Stimulated activated memory B cell treated with anti-CD40 and anti-IgM and Interleukin-4, amounts not matched to agents 10 μg/mL and 1 μg/mL and 100 μg/mL, for 72 hours (primary cell): ENCODE results near the gene CPT1A.
"Not testable (repeated sequence)": the region's sequence is repeated elsewhere in the genome, so short reads cannot be mapped to it uniquely, and the experiment has no call there.

Source experiments
- ATAC-seq: fragments of 150-1000 bp; cut with Tn5 transposase; 2 replicates; pipeline ENCODE4 v1.10.0; 2021
- H3K27ac Mint-ChIP-seq: one replicate; pipeline ENCODE4 v1.8.0; 2022; ENCODE audit warnings: mild to moderate bottlenecking, mixed read lengths
- H3K27me3 Mint-ChIP-seq: one replicate; pipeline ENCODE4 v1.8.0; 2022; ENCODE audit warnings: mixed read lengths
- H3K36me3 Mint-ChIP-seq: one replicate; pipeline ENCODE4 v1.8.0; 2022; ENCODE audit warnings: mixed read lengths
- H3K4me1 Mint-ChIP-seq: one replicate; pipeline ENCODE4 v1.8.0; 2022; ENCODE audit warnings: mixed read lengths
- H3K4me3 Mint-ChIP-seq: one replicate; pipeline ENCODE4 v1.8.0; 2022; ENCODE audit warnings: mild to moderate bottlenecking, moderate library complexity, mixed read lengths
- H3K9me3 Mint-ChIP-seq: one replicate; pipeline ENCODE4 v1.8.0; 2022; ENCODE audit warnings: mixed read lengths

Gene CPT1A

GRCh38 chr11:68841718-68842426, at the start of gene CPT1A:
Gene CPT1A (minus strand): TSS chr11:68841916. CDS start chr11:68815474, 26,442 bp downstream.
- no peaks in the 10 kb centered on the region for H3K9me3 Mint-ChIP-seq
- H3K27ac Mint-ChIP-seq, result peak within 1 kb of the TSS; percentile 91
- no peaks in the 10 kb centered on the region for H3K27me3 Mint-ChIP-seq
- H3K4me3 Mint-ChIP-seq, result peak within 1 kb of the TSS; percentile 83
- H3K36me3 Mint-ChIP-seq, result no peaks in the 10 kb centered on the region
- peaks cover 37% of the 10 kb centered on the region for H3K4me1 Mint-ChIP-seq
- ATAC-seq, result peak; percentile 62

DNA sequence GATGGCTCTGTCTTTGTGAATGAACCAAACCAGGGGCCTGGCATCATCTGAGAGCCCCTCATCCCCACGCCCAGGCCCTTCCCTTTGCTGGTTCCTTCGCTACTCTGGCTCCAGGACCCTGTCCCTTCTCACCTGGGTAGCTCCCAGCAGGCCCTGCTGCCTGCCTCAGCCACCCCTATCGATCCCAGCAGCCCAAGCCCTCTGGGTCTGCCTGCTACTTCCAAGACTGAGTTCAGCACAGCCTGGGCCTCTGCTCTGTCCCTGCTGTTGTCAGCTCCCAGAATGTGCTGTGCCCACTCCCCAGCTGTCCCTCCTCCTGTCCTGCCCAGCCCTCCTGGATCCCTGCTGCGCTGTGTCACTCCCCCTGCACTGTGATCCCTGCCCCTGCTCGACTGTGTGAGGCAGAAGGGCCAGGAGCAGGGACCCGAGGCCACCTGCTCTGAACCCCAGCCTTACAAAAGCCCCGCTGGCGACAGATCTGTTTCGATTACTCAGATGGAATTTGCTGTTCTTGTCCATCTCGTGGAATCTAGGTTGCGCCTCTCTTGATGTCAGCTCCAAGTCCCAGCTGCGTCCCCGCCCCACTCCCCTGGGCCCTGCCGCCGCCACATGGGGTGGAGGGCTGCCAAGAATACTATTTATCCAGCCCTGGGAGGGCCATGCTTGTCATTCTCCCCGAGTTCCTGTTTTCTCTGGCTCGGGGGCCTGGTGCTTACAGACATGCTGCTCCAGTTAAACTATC, 48.9 kb upstream of the CPT1A start:
- H3K27ac Mint-ChIP-seq, result no peak overlapping the region
- peaks cover 41% of the 10 kb centered on the region for H3K36me3 Mint-ChIP-seq
- H3K4me1 Mint-ChIP-seq, result no peaks in the 10 kb centered on the region
- H3K27me3 Mint-ChIP-seq, result no peaks in the 10 kb centered on the region
- ATAC-seq, result no peak
- H3K4me3 Mint-ChIP-seq, result no peak overlapping the region
- H3K9me3 Mint-ChIP-seq, result no peaks in the 10 kb centered on the region

GRCh38 chr11:68889948-68890446, 48.3 kb upstream of the CPT1A start:
- Mint-ChIP-seq H3K9me3 (no peaks in the 10 kb centered on the region), H3K36me3 (peaks cover 41% of the 10 kb centered on the region), H3K4me1 (no peaks in the 10 kb centered on the region), H3K4me3 (no peak overlapping the region), H3K27ac (no peak overlapping the region), H3K27me3 (no peaks in the 10 kb centered on the region)
- no peak for ATAC-seq

GRCh38 chr11:68884827-68885226, 43.1 kb upstream of the CPT1A start:
- H3K4me1 Mint-ChIP-seq, H3K9me3 Mint-ChIP-seq, H3K27ac Mint-ChIP-seq, H3K4me3 Mint-ChIP-seq, ATAC-seq, H3K27me3 Mint-ChIP-seq: not testable (repeated sequence)
- H3K36me3 Mint-ChIP-seq, result peaks cover 18% of the 10 kb centered on the region

DNA sequence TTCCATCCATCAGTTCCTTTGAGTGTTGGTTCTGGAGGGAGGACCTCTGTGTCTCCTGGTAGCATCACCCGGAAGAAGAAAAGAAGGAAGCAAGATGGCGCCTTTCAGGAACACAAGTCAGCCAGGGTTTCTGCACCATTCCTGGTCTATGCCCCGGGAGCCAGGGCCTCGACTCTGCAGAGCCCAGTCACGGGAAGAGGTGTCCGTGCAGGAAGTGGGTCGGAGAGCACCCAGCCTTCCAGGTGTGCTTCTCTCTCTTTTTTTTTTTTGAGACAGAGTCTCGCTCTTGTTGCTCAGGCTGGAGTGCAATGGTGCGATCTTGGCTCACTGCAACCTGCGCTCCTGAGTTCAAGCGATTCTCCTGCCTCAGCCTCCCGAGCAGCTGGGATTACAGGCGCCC, 40.7 kb upstream of the CPT1A start:
- peaks cover 18% of the 10 kb centered on the region for H3K36me3 Mint-ChIP-seq

DNA sequence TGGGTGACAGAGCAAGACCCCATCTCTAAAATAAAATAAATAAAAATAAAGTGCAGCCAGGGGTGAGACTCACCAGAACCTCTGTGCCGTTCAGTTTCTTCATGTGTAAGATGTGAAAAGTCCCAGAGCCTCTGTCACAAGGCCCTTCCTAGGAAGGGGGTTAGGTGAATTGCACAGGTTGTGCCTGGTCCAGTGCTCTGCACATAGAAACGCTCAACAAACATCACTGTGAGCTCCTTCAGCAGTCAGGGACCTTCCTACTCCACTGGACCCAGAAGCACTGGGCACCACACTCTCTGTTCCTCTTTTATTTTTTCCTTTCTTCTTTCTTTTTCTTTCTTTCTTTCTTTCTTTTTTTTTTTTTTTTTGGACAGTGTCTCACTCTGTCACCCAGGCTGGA, 39.6 kb upstream of the CPT1A start:
- H3K27me3 Mint-ChIP-seq, result no peaks in the 10 kb centered on the region

More for the DNA sequence above, 40.7 kb upstream of the CPT1A start:
- Mint-ChIP-seq H3K27ac (no peak overlapping the region), H3K27me3 (no peaks in the 10 kb centered on the region), H3K4me3 (no peak overlapping the region), H3K4me1 (no peaks in the 10 kb centered on the region), H3K9me3 (no peaks in the 10 kb centered on the region)
- ATAC-seq, result no peak

GRCh38 chr11:68880851-68881250, 39.1 kb upstream of the CPT1A start:
- peaks cover 12% of the 10 kb centered on the region for H3K36me3 Mint-ChIP-seq
- no peaks in the 10 kb centered on the region for H3K4me1 Mint-ChIP-seq
- no peak overlapping the region for H3K4me3 Mint-ChIP-seq
- no peaks in the 10 kb centered on the region for H3K27me3 Mint-ChIP-seq
- no peaks in the 10 kb centered on the region for H3K9me3 Mint-ChIP-seq
- no peak for ATAC-seq
- no peak overlapping the region for H3K27ac Mint-ChIP-seq

More for the DNA sequence above, 39.6 kb upstream of the CPT1A start:
- Mint-ChIP-seq H3K4me1 (no peaks in the 10 kb centered on the region), H3K27ac (no peak overlapping the region), H3K9me3 (no peaks in the 10 kb centered on the region), H3K4me3 (no peak overlapping the region), H3K36me3 (peaks cover 12% of the 10 kb centered on the region)
- ATAC-seq, result no peak

- H3K9me3 Mint-ChIP-seq, result no peaks in the 10 kb centered on the region
- no peak overlapping the region for H3K27ac Mint-ChIP-seq
- H3K27me3 Mint-ChIP-seq, result no peaks in the 10 kb centered on the region
- ATAC-seq, result no peak
- H3K4me3 Mint-ChIP-seq, result no peak overlapping the region
- peaks cover 6% of the 10 kb centered on the region for H3K36me3 Mint-ChIP-seq
- no peaks in the 10 kb centered on the region for H3K4me1 Mint-ChIP-seq
Measured at GRCh38 chr11:68878022-68878421, 36.3 kb upstream of the CPT1A start.

- H3K36me3 Mint-ChIP-seq, result no peaks in the 10 kb centered on the region
- H3K9me3 Mint-ChIP-seq, result no peaks in the 10 kb centered on the region
- ATAC-seq, result no peak
- H3K4me3 Mint-ChIP-seq, result no peak overlapping the region
- no peak overlapping the region for H3K27ac Mint-ChIP-seq
- peaks cover 29% of the 10 kb centered on the region for H3K27me3 Mint-ChIP-seq
- H3K4me1 Mint-ChIP-seq, result peaks cover 15% of the 10 kb centered on the region
Measured at GRCh38 chr11:68872216-68873003, 30.7 kb upstream of the CPT1A start.

DNA sequence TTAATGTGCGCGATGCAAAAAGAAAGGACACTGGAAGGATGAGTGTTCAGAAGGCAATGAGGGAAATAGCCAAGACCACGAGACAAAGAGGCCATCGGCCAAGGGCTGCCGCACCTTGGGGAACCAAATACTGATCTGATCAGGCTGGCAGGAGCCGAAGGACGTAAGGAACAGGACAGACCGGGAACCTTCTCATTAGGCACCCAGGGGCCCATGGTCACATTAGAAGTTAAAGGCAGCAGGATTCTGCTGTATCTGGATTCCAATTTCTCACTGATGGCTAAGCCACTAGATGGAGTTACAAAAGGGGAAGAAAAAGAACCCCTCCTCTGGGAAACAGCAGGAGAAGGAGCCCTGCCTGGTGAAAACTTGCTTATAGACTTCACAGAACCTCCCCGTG, 28.8 kb upstream of the CPT1A start:
- H3K4me3 Mint-ChIP-seq, result no peak overlapping the region
- no peak for ATAC-seq
- no peak overlapping the region for H3K27ac Mint-ChIP-seq

GRCh38 chr11:68868221-68868835, 26.6 kb upstream of the CPT1A start:
- Mint-ChIP-seq H3K36me3 (no peaks in the 10 kb centered on the region), H3K27ac (no peak overlapping the region), H3K27me3 (peaks cover 36% of the 10 kb centered on the region), H3K9me3 (no peaks in the 10 kb centered on the region), H3K4me3 (no peak overlapping the region), H3K4me1 (peaks cover 15% of the 10 kb centered on the region)
- ATAC-seq, result no peak

More for the DNA sequence above, 28.8 kb upstream of the CPT1A start:
- Mint-ChIP-seq H3K4me1 (peaks cover 15% of the 10 kb centered on the region), H3K9me3 (no peaks in the 10 kb centered on the region), H3K36me3 (no peaks in the 10 kb centered on the region), H3K27me3 (peaks cover 36% of the 10 kb centered on the region)

DNA sequence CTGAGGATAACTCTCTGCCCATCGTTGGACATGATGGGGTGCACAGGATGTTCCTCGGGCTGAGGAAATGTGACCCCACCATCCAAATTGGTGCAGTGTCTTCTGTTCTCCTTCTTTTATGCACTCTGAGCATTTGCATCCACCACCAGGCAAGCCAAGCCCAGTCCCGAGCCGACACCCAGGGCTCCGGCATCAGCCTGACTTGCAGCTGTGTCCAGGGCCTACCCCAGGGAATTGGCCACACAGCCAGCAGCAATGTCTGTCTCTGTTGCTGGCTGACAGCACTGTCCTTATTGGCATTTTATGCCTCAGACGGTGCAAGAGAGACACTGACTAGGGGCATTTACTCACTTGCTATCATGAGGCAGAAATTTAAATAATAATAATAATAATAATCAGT, 25.4 kb upstream of the CPT1A start:
- peaks cover 2% of the 10 kb centered on the region for H3K9me3 Mint-ChIP-seq
- no peak overlapping the region for H3K27ac Mint-ChIP-seq
- peaks cover 36% of the 10 kb centered on the region for H3K27me3 Mint-ChIP-seq
- H3K4me3 Mint-ChIP-seq, result no peak overlapping the region
- ATAC-seq, result no peak
- H3K36me3 Mint-ChIP-seq, result peaks cover 4% of the 10 kb centered on the region
- peaks cover 15% of the 10 kb centered on the region for H3K4me1 Mint-ChIP-seq

GRCh38 chr11:68865241-68865640, 23.5 kb upstream of the CPT1A start:
- ATAC-seq, result no peak
- Mint-ChIP-seq H3K9me3 (peaks cover 2% of the 10 kb centered on the region), H3K27me3 (peaks cover 31% of the 10 kb centered on the region), H3K27ac (no peak overlapping the region), H3K4me3 (no peak overlapping the region), H3K4me1 (peaks cover 11% of the 10 kb centered on the region), H3K36me3 (peaks cover 4% of the 10 kb centered on the region)

DNA sequence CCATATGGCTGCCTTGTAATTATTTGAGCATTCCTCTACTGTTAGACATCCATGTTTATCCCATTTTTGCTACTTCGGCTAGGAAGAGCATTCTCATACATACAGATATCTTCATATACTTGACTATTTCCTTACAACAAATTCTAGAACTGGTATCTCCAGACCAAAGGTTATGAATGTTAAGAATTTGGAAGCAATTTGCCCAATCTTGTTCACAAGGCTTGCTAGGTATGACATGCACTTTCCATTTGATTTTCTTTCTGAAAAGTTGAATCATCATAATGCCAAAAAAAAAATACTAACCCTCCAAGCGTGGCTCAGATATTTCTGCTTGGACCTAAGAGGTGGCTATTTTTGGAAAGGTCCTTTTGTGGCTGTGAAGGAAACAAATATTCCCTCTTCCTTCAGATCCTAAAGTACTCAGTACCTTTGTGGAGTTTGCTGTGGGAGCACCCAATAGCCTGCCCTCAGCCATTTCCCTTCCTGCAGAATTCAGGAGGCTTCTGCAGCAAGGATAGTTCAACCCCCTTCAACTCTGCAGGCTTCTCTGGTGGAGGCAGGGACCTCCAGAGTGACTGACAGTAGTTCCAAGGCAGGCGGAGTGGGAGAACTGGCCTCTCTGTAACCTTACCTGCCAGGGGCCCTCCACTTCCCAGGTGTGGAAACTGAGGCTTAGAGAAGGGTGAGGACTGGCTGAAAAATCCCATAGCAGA, 22.0 kb upstream of the CPT1A start:
- Mint-ChIP-seq H3K36me3 (peaks cover 4% of the 10 kb centered on the region), H3K9me3 (peaks cover 2% of the 10 kb centered on the region), H3K27ac (no peak overlapping the region), H3K4me3 (no peak overlapping the region), H3K4me1 (no peaks in the 10 kb centered on the region), H3K27me3 (peaks cover 16% of the 10 kb centered on the region)
- no peak for ATAC-seq
